CD4-positive, alpha-beta T cell treated with Interleukin-1 beta for 1 hour (primary cell): Measurements from ENCODE around the gene CASQ1.

ENCODE experiments used
- DNase-seq, 2 donors: peaks; one replicate each; pipeline ENCODE4 v3.0.0-alpha.2; 2020 to 2022

Gene CASQ1

GRCh38 chr1:160205242-160206035 is 15.1 kb downstream of the CASQ1 start, which contains the start of gene PEA15:
Gene PEA15 (plus strand): TSS chr1:160205384. CDS start chr1:160211545, 6,161 bp downstream.
- DNase-seq = peak; percentile 79 to 80

- peak; percentile 52 to 61 for DNase-seq
Measured at GRCh38 chr1:160206036-160206389, 15.6 kb downstream of the CASQ1 start.

- peak in 1 of 2 donors; percentile 20 for DNase-seq
Measured at GRCh38 chr1:160206421-160207117, 16.2 kb downstream of the CASQ1 start.

GRCh38 chr1:160207118-160207650 is 16.8 kb downstream of the CASQ1 start:
- DNase-seq = no peak

- DNase-seq = no peak
Measured at GRCh38 chr1:160207771-160208556, 17.6 kb downstream of the CASQ1 start.

- DNase-seq = no peak
Measured at GRCh38 chr1:160208557-160209320, 18.4 kb downstream of the CASQ1 start.

GRCh38 chr1:160209321-160210046 is 19.1 kb downstream of the CASQ1 start:
- no peak for DNase-seq

GRCh38 chr1:160210561-160210960 is 20.2 kb downstream of the CASQ1 start:
- no peak for DNase-seq

GRCh38 chr1:160211046-160211790 is 20.8 kb downstream of the CASQ1 start:
- no peak for DNase-seq

GRCh38 chr1:160214481-160215140 is 24.2 kb downstream of the CASQ1 start:
- no peak for DNase-seq

GRCh38 chr1:160216301-160216700 is 25.9 kb downstream of the CASQ1 start:
- no peak for DNase-seq

GRCh38 chr1:160217481-160218051 is 27.2 kb downstream of the CASQ1 start:
- no peak for DNase-seq

- no peak for DNase-seq
Measured at GRCh38 chr1:160219062-160219929, 28.9 kb downstream of the CASQ1 start.

GRCh38 chr1:160220301-160220700 is 29.9 kb downstream of the CASQ1 start:
- DNase-seq = no peak

GRCh38 chr1:160221089-160221488 is 30.7 kb downstream of the CASQ1 start:
- DNase-seq = no peak

GRCh38 chr1:160222546-160222945 is 32.2 kb downstream of the CASQ1 start:
- no peak for DNase-seq

GRCh38 chr1:160224606-160225005 is 34.2 kb downstream of the CASQ1 start:
- DNase-seq = no peak

- DNase-seq = no peak
Measured at GRCh38 chr1:160225345-160225744, 35.0 kb downstream of the CASQ1 start.

GRCh38 chr1:160226623-160227022 is 36.2 kb downstream of the CASQ1 start:
- no peak for DNase-seq
